ENCODE data around the gene RPS6KA2. TPM values are rescaled to one million over a fixed set of nuclear protein-coding genes. Genes with fewer than 3 reads are reported as not detected.

Gene RPS6KA2
- total RNA-seq, 2 donors from 2014 or later = 78.6 to 131 TPM

DNA sequence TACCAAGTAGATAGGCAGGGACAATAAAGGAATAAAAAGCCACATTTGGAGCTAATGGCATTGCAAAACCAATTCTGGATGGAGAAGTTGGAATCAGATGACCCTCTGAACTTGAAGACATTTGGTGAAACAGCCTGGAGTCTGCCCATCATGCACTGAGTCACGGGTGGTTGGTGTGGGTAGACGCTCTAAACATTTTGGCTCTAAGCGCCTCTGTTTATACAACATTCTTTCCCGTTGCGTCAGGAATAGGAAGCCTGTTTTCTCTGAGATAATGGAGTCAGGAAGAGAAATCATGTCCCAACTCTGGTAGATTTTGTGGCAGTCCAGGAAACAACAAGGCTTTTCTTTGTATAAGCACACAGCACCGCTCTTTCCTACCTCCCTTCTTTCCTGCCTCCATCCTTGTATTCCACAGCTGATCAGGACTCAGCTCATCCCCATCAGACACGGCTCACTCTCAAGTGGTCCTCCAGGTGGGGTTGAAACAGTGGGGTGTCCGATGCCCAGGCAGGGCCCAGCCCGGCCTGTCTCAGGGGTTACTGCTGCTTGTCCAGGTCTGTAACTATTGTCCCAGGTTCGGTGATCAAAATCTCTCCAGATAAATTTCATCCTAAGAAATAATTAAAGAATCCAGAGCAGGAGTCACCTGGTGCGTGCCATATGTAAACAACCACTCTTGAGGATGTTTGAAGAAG is 28.5 kb downstream of the RPS6KA2 start:
- H3K9me3 ChIP-seq = no peaks in the 10 kb centered on the region
- H3K27me3 ChIP-seq = no peaks in the 10 kb centered on the region
- H3K4me3 ChIP-seq = no peak overlapping the region
- TF ChIP-seq, protein P1, sequence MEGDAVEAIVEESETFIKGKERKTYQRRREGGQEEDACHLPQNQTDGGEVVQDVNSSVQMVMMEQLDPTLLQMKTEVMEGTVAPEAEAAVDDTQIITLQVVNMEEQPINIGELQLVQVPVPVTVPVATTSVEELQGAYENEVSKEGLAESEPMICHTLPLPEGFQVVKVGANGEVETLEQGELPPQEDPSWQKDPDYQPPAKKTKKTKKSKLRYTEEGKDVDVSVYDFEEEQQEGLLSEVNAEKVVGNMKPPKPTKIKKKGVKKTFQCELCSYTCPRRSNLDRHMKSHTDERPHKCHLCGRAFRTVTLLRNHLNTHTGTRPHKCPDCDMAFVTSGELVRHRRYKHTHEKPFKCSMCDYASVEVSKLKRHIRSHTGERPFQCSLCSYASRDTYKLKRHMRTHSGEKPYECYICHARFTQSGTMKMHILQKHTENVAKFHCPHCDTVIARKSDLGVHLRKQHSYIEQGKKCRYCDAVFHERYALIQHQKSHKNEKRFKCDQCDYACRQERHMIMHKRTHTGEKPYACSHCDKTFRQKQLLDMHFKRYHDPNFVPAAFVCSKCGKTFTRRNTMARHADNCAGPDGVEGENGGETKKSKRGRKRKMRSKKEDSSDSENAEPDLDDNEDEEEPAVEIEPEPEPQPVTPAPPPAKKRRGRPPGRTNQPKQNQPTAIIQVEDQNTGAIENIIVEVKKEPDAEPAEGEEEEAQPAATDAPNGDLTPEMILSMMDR (IDR thresholded peaks at IDR 0.05) = no peak
- no peaks in the 10 kb centered on the region for H3K36me3 ChIP-seq
- peak; percentile 90 for DNase-seq (ENCODE audit: low spot score)
- peak overlapping the region; percentile 77 to 83 for H3K27ac ChIP-seq
- H3K4me1 ChIP-seq = peaks cover 0 to 38% of the 10 kb centered on the region in 2 donors

DNA sequence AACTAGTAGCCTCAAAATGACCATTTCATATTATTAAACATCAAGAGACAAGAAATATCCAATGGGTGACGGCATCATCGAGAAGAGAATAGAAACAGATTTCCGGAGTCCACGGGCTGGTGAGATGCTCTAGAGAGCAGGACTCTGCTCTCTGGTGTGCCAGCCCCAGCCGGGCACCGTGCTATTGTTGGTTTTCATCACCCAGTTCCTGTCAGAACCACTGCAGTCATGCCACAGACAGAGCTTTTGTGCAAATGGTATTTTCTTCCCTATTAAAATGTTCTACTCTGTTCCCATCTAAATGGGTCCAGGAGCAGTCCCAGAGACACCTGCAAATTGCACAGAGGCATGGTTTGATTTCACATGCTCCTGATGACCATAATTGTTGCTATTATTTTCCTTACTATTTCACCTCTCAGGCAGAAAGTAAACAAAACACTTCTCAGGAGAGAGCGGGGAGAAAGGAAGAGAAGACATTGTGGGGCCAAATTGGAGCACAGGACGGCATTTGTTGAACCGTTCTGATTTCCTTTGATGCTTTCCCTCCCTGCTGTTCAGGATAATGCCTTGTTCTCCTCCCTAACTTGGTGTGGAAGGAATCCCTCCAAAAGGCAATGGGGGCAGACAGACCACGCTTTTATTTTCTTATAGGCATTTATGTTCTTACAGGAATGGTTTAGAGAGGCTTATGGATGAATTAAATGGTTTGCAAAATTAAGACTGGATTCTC is 29.2 kb downstream of the RPS6KA2 start:
- H3K9me3 ChIP-seq = no peaks in the 10 kb centered on the region
- DNase-seq (ENCODE audit: low spot score) = no peak
- H3K4me3 ChIP-seq = no peak overlapping the region
- TF ChIP-seq, protein P1 (IDR thresholded peaks at IDR 0.05) = no peak
- H3K27me3 ChIP-seq = no peaks in the 10 kb centered on the region
- H3K27ac ChIP-seq = peak overlapping the region; percentile 77 to 83
- H3K36me3 ChIP-seq = no peaks in the 10 kb centered on the region
- peaks cover 0 to 38% of the 10 kb centered on the region in 2 donors for H3K4me1 ChIP-seq

DNA sequence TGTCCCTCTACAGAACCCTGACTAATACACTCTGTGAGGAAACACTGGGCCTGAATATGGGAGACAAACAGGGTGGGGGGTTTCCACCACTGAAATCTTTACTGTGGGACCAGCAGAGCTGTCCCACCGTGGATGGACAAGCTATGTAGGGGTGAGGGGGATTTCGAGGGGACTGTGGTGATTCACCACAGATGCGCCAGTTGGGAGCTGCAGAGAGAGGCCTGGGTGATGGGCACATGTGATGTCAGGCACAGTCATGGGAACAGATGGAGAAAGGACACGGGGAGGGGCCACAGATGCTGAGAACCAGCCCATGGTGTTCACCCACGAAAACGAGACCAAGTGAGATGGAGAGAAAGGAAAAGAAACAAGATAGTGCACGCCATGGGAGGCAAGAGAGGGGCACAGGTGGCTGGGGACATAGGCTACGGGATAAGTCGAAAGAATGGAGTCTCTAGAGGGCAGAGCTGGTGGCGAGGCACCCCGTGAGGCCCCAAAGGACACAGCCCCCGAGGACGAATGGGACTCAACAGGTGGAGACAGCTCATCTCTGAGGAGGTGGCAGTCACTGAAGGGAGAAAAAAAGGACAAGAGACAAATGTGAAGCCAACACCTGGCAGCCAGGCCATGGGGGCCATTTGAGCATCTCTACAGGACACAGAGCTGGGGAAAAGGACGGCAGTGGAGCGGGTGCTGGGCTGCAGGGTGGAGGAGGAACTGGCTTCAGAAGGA is 30.1 kb downstream of the RPS6KA2 start:
- TF ChIP-seq, protein P1 (IDR thresholded peaks at IDR 0.05) = no peak
- H3K4me1 ChIP-seq = peaks cover 0 to 43% of the 10 kb centered on the region in 2 donors
- H3K27me3 ChIP-seq = no peaks in the 10 kb centered on the region
- no peak for DNase-seq (ENCODE audit: low spot score)
- no peaks in the 10 kb centered on the region for H3K9me3 ChIP-seq
- H3K4me3 ChIP-seq = no peak overlapping the region
- no peaks in the 10 kb centered on the region for H3K36me3 ChIP-seq
- H3K27ac ChIP-seq = no peak overlapping the region

DNA sequence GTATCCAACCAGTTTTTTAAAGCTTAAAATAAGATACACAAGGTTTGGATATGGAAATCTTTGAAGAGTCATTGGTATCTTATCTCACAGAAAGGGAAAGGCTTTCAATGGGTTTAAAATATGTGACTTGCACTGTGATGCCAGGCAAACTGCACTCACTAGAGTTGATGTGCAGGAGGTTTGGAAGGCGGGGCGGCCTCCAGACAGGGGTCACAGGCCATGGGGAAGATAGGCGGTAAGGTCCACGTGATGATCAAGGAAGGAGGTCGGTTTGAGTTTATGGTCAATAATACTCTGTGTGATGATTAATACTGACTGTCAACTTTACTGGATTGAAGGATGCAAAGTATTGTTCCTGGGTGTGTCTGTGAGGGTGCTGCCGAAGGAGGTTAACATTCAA is 31.1 kb downstream of the RPS6KA2 start:
- TF ChIP-seq, protein P1 (IDR thresholded peaks at IDR 0.05) = no peak
- peaks cover 0 to 46% of the 10 kb centered on the region in 2 donors for H3K4me1 ChIP-seq
- no peak overlapping the region for H3K4me3 ChIP-seq
- no peaks in the 10 kb centered on the region for H3K27me3 ChIP-seq
- H3K36me3 ChIP-seq = no peaks in the 10 kb centered on the region
- H3K9me3 ChIP-seq = no peaks in the 10 kb centered on the region
- H3K27ac ChIP-seq = no peak overlapping the region
- no peak for DNase-seq (ENCODE audit: low spot score)

DNA sequence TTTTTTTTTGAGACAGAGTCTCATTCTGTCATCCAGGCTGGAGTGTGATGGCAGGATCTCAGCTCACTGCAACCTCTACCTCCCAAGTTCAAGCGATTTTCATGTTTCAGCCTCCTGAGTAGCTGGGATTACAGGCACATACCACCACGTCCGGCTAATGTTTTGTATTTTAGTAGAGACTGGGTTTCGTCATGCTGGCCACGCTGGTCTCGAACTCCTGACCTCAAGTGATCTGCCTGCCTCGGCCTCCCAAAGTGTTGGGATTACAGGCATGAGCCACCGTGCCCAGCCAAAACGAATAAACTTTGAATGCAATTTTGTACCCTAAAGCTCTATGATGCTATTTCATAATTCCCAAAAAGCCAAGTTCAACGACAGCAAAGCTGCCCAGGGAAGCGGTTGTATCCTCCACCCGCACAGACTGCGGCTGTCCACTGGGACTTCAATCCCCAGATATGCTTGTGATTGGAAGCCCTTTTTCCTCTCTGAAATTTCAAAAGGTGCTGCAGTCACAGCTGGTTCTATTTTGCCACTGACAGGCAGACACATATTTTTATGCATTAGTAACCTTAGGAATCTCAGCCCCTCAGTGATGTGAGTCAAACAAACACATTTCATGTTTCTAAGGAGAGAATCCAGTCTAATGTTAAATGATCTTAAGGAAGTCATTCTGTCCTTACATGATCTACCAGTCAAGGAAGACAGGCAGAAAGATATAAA is 31.8 kb downstream of the RPS6KA2 start:
- Histone ChIP-seq H3K9me3 (no peaks in the 10 kb centered on the region), H3K36me3 (no peaks in the 10 kb centered on the region), H3K4me1 (peaks cover 0 to 48% of the 10 kb centered on the region in 2 donors), H3K27me3 (no peaks in the 10 kb centered on the region), H3K4me3 (no peak overlapping the region), H3K27ac (no peak overlapping the region)
- DNase-seq (ENCODE audit: low spot score) = no peak
- TF ChIP-seq, protein P1 (IDR thresholded peaks at IDR 0.05) = no peak

Data from right atrium auricular region (tissue), 2 donors.